ENCODE results near the gene COL4A3.

DNA sequence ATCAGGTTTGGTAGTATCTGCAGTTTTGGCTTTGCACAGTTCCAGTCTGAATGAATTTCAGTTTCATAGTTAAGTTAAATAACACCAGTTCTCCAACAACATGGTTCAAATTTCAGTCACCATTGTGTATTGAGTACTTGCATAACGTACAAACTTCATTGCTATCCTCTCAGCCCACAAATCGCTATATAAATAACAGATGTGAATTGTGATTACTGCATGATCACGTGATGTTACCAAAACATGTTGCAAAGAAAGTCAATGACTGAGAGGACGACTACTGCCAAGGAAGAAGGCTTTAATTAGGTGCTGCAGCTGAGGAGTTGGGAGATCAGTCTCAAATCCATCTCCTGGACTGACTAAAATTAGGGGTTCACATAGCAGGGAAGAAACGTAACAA lies 48.7 kb upstream of the COL4A3 start:
- TF ChIP-seq, protein P1, sequence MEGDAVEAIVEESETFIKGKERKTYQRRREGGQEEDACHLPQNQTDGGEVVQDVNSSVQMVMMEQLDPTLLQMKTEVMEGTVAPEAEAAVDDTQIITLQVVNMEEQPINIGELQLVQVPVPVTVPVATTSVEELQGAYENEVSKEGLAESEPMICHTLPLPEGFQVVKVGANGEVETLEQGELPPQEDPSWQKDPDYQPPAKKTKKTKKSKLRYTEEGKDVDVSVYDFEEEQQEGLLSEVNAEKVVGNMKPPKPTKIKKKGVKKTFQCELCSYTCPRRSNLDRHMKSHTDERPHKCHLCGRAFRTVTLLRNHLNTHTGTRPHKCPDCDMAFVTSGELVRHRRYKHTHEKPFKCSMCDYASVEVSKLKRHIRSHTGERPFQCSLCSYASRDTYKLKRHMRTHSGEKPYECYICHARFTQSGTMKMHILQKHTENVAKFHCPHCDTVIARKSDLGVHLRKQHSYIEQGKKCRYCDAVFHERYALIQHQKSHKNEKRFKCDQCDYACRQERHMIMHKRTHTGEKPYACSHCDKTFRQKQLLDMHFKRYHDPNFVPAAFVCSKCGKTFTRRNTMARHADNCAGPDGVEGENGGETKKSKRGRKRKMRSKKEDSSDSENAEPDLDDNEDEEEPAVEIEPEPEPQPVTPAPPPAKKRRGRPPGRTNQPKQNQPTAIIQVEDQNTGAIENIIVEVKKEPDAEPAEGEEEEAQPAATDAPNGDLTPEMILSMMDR (IDR thresholded peaks at IDR 0.05; ENCODE audit: extremely low read depth in 1 of 2, insufficient read depth in 1 of 2, low read depth in 1 of 2, low read length in 2 of 2): no peak
- TF ChIP-seq, protein P2, sequence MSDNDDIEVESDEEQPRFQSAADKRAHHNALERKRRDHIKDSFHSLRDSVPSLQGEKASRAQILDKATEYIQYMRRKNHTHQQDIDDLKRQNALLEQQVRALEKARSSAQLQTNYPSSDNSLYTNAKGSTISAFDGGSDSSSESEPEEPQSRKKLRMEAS (IDR thresholded peaks at IDR 0.05; ENCODE audit: insufficient read depth, insufficient read length): no peak
- TF ChIP-seq EZH2 (IDR thresholded peaks at IDR 0.05; ENCODE audit: borderline replicate concordance, low read depth, low read length, severe bottlenecking) (no peak), POLR2A (IDR thresholded peaks at IDR 0.05; ENCODE audit: low read depth, low read length) (no peak), JUN (IDR thresholded peaks at IDR 0.05; ENCODE audit: borderline replicate concordance, insufficient read depth, insufficient read length, low read depth) (no peak), POLR2AphosphoS5 (IDR thresholded peaks at IDR 0.05; ENCODE audit: insufficient read depth, low read depth, low read length) (no peak), GATA2 (IDR thresholded peaks at IDR 0.05; ENCODE audit: insufficient read depth, insufficient read length, low read depth, low read length) (no peak), FOS (IDR thresholded peaks at IDR 0.05; ENCODE audit: borderline replicate concordance, insufficient read depth, low read length) (no peak)
